Liver (tissue), 3 donors: ENCODE measurements around the gene TMEM232.

Experiments used
- FOXA1 ChIP-seq: IDR thresholded peaks from 2 replicates; pipeline ENCODE4 v1.6.1; 2016; ENCODE audit warnings: antibody characterized with exemption
- GABPA ChIP-seq, 2 donors: IDR thresholded peaks in 1 of 2; conservative IDR thresholded peaks in 1 of 2; 2 replicates each; pipeline ENCODE4 v1.6.1; 2016; ENCODE audit warnings: antibody characterized with exemption in 2 of 2, mild to moderate bottlenecking in 1 of 2, moderate library complexity in 1 of 2
- MAX ChIP-seq: IDR thresholded peaks from 2 replicates; pipeline ENCODE4 v1.6.1; 2016; ENCODE audit warnings: antibody characterized with exemption
- RXRA ChIP-seq, 2 donors: IDR thresholded peaks; 2 replicates each; pipeline ENCODE4 v1.6.1; 2017 to 2018; ENCODE audit warnings: antibody characterized with exemption in 2 of 2, mild to moderate bottlenecking in 1 of 2
- YY1 ChIP-seq: IDR thresholded peaks from 2 replicates; pipeline ENCODE4 v1.6.1; 2016; ENCODE audit warnings: antibody characterized with exemption, mild to moderate bottlenecking
- TF ChIP-seq, protein P1 (sequence below): fragments of 150-350 bp; IDR thresholded peaks from 2 replicates; pipeline ENCODE4 v1.5.1; 2017; ENCODE audit warnings: improper control_type of control experiment, low read depth, low read length; ENCODE audit not compliant: missing input control
- TF ChIP-seq, protein P2 (sequence below): IDR thresholded peaks from 2 replicates; pipeline ENCODE4 v1.6.1; 2016; ENCODE audit warnings: antibody characterized with exemption, mild to moderate bottlenecking
- TF ChIP-seq, protein P3 (sequence below): IDR thresholded peaks from 2 replicates; pipeline ENCODE4 v1.6.1; 2016; ENCODE audit warnings: antibody characterized with exemption
- donor health status: healthy.
- donor health status: healthy.

GRCh38 chr5:110611817-110612216 lies 114.7 kb downstream of the TMEM232 start:
- TF ChIP-seq, protein P1, sequence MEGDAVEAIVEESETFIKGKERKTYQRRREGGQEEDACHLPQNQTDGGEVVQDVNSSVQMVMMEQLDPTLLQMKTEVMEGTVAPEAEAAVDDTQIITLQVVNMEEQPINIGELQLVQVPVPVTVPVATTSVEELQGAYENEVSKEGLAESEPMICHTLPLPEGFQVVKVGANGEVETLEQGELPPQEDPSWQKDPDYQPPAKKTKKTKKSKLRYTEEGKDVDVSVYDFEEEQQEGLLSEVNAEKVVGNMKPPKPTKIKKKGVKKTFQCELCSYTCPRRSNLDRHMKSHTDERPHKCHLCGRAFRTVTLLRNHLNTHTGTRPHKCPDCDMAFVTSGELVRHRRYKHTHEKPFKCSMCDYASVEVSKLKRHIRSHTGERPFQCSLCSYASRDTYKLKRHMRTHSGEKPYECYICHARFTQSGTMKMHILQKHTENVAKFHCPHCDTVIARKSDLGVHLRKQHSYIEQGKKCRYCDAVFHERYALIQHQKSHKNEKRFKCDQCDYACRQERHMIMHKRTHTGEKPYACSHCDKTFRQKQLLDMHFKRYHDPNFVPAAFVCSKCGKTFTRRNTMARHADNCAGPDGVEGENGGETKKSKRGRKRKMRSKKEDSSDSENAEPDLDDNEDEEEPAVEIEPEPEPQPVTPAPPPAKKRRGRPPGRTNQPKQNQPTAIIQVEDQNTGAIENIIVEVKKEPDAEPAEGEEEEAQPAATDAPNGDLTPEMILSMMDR: no peak
- TF ChIP-seq GABPA (IDR thresholded peaks at IDR 0.05 in 1 of 2, conservative IDR thresholded peaks at IDR 0.05 in 1 of 2): no peak
- TF ChIP-seq YY1: no peak
- TF ChIP-seq, protein P2, sequence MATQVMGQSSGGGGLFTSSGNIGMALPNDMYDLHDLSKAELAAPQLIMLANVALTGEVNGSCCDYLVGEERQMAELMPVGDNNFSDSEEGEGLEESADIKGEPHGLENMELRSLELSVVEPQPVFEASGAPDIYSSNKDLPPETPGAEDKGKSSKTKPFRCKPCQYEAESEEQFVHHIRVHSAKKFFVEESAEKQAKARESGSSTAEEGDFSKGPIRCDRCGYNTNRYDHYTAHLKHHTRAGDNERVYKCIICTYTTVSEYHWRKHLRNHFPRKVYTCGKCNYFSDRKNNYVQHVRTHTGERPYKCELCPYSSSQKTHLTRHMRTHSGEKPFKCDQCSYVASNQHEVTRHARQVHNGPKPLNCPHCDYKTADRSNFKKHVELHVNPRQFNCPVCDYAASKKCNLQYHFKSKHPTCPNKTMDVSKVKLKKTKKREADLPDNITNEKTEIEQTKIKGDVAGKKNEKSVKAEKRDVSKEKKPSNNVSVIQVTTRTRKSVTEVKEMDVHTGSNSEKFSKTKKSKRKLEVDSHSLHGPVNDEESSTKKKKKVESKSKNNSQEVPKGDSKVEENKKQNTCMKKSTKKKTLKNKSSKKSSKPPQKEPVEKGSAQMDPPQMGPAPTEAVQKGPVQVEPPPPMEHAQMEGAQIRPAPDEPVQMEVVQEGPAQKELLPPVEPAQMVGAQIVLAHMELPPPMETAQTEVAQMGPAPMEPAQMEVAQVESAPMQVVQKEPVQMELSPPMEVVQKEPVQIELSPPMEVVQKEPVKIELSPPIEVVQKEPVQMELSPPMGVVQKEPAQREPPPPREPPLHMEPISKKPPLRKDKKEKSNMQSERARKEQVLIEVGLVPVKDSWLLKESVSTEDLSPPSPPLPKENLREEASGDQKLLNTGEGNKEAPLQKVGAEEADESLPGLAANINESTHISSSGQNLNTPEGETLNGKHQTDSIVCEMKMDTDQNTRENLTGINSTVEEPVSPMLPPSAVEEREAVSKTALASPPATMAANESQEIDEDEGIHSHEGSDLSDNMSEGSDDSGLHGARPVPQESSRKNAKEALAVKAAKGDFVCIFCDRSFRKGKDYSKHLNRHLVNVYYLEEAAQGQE: no peak
- no peak for TF ChIP-seq RXRA (IDR thresholded peaks at IDR 0.05)
- TF ChIP-seq, protein P3, sequence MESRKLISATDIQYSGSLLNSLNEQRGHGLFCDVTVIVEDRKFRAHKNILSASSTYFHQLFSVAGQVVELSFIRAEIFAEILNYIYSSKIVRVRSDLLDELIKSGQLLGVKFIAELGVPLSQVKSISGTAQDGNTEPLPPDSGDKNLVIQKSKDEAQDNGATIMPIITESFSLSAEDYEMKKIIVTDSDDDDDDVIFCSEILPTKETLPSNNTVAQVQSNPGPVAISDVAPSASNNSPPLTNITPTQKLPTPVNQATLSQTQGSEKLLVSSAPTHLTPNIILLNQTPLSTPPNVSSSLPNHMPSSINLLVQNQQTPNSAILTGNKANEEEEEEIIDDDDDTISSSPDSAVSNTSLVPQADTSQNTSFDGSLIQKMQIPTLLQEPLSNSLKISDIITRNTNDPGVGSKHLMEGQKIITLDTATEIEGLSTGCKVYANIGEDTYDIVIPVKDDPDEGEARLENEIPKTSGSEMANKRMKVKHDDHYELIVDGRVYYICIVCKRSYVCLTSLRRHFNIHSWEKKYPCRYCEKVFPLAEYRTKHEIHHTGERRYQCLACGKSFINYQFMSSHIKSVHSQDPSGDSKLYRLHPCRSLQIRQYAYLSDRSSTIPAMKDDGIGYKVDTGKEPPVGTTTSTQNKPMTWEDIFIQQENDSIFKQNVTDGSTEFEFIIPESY: no peak
- TF ChIP-seq FOXA1: no peak
- no peak for TF ChIP-seq MAX
